K562 (cell line): ENCODE data around the gene DNAJC17. TPM values are rescaled to one million over a fixed set of nuclear protein-coding genes. Genes with fewer than 3 reads are reported as not detected.

Source experiments
- CEBPG ChIP-seq, 3 experiments: fragments of 200-800 bp in 1 of 3; sonication (Bioruptor generic) in 1 of 3; sonication (generic) in 1 of 3; formaldehyde crosslinking in 1 of 3; IDR thresholded peaks in 2 of 3; conservative IDR thresholded peaks in 1 of 3; 2 replicates each; pipeline versions ENCODE4 v1.6.1 to v1.8.0; 2016 to 2022; ENCODE audit warnings: missing compliant biosample characterization in 2 of 3, missing genetic modification characterization in 2 of 3, mild to moderate bottlenecking in 1 of 3, missing genetic modification reagents in 1 of 3
- ESRRA ChIP-seq: fragments of 450-650 bp; IDR thresholded peaks from 2 replicates; pipeline ENCODE4 v1.6.1; 2014; ENCODE audit warnings: low read depth, mild to moderate bottlenecking, moderate library complexity, borderline replicate concordance
- JUND ChIP-seq, 2 experiments: IDR thresholded peaks; 2 replicates in 1 of 2; 3 replicates in 1 of 2; pipeline ENCODE4 v1.6.1; 2011; ENCODE audit warnings: borderline replicate concordance in 2 of 2, low read depth in 2 of 2, low read length in 2 of 2, improper control_type of control experiment in 1 of 2, missing biosample characterization in 1 of 2, missing genetic modification characterization in 1 of 2, missing genetic modification reagents in 1 of 2
- ZNF699 ChIP-seq: fragments of 250-450 bp; sonication (Bioruptor Pico); IDR thresholded peaks from 2 replicates; pipeline ENCODE4 v1.8.0; 2021; ENCODE audit warnings: mild to moderate bottlenecking, moderate library complexity; ENCODE audit not compliant: insufficient replicate concordance
- polyA plus RNA-seq, 8 experiments: library from polyadenylated mRNA; depleted of rRNA in 4 of 8; stranded (reverse) in 5 of 8; unstranded in 3 of 8; fragments of >200 nt; fragmentation: Nextera tagmentation in 2 of 8; fragmentation: Illumina TruSeq in 1 of 8; extraction: Ambion mirVana in 2 of 8; extraction: Trizol in 1 of 8; gene quantifications; 2 replicates each; pipeline versions ENCODE4 v1.2.1 to v1.2.3, GENCODE V29; 2011 to 2014; ENCODE audit warnings: inconsistent platforms in 1 of 8, missing spikeins in 1 of 8
- total RNA-seq, 7 experiments: library from RNA; depleted of rRNA in 6 of 7; stranded (reverse); fragments of >200 nt in 6 of 7; fragmentation: Illumina TruSeq in 2 of 7; extraction: Trizol in 2 of 7; gene quantifications; 2 replicates each; pipeline versions ENCODE4 v1.2.1 to v1.2.3, GENCODE V29; 2011 to 2021; ENCODE audit warnings: low replicate concordance in 1 of 7
- TF ChIP-seq, protein P1 (sequence below): fragments of 450-650 bp; IDR thresholded peaks from 2 replicates; pipeline ENCODE4 v1.6.1; 2016; ENCODE audit warnings: low read depth
- TF ChIP-seq, protein P2 (sequence below): sonication (generic); formaldehyde crosslinking; IDR thresholded peaks from 2 replicates; pipeline ENCODE4 v1.8.1; 2023; ENCODE audit warnings: mild to moderate bottlenecking, missing genetic modification reagents
- TF ChIP-seq, protein P3 (sequence below): fragments of 450-650 bp; IDR thresholded peaks from 2 replicates; pipeline ENCODE4 v1.7.0; 2016; ENCODE audit warnings: borderline replicate concordance
- TF ChIP-seq, protein P4 (sequence below), 2 experiments: fragments of 150-350 bp in 1 of 2; IDR thresholded peaks; 2 replicates each; pipeline ENCODE4 v1.6.1; 2012 to 2016; ENCODE audit warnings: low read depth in 2 of 2, low read length in 2 of 2, mild to moderate bottlenecking in 1 of 2, moderate library complexity in 1 of 2

DNAJC17 gene
- total and polyA plus RNA-seq, 9 of the 15 experiments (the other 6 are each of a cell fraction or from before 2014, with no cell fraction given) = 2.4 to 79.4 (median 44.2) TPM

DNA sequence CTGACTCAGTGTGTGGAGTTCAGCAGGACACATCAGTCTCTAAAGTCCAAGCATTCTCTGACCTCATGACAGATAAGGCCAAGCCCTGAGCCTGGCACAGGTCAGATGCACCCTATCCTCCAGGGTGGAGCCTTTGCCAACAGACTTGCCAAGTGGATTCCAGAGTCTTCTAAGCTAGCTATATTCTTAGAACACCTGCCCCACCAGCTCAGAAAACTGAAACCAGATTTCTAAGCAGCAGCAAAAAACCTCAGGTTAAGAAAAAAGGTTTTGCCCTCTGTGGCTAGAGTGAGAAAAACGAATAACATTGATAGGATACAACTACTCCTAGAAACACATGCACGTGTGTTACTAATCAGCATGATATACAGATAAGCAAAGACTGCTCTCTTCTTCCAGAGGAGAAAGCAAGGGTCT lies 63.8 kb downstream of the DNAJC17 start (continued):
- TF ChIP-seq, protein P1, sequence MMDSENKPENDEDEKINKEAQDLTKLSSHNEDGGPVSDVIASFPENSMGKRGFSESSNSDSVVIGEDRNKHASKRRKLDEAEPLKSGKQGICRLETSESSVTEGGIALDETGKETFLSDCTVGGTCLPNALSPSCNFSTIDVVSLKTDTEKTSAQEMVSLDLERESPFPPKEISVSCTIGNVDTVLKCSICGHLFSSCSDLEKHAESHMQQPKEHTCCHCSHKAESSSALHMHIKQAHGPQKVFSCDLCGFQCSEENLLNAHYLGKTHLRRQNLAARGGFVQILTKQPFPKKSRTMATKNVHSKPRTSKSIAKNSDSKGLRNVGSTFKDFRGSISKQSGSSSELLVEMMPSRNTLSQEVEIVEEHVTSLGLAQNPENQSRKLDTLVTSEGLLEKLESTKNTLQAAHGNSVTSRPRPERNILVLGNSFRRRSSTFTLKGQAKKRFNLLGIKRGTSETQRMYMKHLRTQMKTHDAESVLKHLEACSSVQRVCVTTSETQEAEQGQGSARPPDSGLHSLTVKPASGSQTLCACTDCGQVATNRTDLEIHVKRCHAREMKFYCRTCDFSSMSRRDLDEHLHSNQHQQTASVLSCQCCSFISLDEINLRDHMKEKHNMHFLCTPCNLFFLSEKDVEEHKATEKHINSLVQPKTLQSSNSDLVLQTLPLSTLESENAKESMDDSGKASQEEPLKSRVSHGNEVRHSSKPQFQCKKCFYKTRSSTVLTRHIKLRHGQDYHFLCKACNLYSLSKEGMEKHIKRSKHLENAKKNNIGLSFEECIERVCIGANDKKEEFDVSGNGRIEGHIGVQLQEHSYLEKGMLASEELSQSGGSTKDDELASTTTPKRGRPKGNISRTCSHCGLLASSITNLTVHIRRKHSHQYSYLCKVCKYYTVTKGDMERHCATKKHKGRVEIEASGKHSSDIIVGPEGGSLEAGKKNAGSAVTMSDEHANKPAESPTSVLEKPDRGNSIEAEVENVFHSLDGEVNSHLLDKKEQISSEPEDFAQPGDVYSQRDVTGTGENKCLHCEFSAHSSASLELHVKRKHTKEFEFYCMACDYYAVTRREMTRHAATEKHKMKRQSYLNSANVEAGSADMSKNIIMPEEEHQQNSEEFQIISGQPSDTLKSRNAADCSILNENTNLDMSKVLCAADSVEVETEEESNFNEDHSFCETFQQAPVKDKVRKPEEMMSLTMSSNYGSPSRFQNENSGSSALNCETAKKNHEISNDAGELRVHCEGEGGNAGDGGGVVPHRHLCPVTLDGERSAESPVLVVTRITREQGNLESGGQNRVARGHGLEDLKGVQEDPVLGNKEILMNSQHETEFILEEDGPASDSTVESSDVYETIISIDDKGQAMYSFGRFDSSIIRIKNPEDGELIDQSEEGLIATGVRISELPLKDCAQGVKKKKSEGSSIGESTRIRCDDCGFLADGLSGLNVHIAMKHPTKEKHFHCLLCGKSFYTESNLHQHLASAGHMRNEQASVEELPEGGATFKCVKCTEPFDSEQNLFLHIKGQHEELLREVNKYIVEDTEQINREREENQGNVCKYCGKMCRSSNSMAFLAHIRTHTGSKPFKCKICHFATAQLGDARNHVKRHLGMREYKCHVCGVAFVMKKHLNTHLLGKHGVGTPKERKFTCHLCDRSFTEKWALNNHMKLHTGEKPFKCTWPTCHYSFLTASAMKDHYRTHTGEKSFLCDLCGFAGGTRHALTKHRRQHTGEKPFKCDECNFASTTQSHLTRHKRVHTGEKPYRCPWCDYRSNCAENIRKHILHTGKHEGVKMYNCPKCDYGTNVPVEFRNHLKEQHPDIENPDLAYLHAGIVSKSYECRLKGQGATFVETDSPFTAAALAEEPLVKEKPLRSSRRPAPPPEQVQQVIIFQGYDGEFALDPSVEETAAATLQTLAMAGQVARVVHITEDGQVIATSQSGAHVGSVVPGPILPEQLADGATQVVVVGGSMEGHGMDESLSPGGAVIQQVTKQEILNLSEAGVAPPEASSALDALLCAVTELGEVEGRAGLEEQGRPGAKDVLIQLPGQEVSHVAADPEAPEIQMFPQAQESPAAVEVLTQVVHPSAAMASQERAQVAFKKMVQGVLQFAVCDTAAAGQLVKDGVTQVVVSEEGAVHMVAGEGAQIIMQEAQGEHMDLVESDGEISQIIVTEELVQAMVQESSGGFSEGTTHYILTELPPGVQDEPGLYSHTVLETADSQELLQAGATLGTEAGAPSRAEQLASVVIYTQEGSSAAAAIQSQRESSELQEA = no peak
- TF ChIP-seq JUND (IDR thresholded peaks at IDR 0.05; ENCODE audit: borderline replicate concordance, low read depth, low read length) (no peak), JUND (tag; IDR thresholded peaks at IDR 0.05; ENCODE audit: borderline replicate concordance, low read depth, low read length) (no peak), ESRRA (no peak), CEBPG (CRISPR knock-in tag; IDR thresholded peaks at IDR 0.05) (no peak), CEBPG (tag; conservative IDR thresholded peaks at IDR 0.05 in 1 of 2, IDR thresholded peaks at IDR 0.05 in 1 of 2) (no peak), ZNF699 (CRISPR knock-in tag) (no peak)
- TF ChIP-seq, protein P2, sequence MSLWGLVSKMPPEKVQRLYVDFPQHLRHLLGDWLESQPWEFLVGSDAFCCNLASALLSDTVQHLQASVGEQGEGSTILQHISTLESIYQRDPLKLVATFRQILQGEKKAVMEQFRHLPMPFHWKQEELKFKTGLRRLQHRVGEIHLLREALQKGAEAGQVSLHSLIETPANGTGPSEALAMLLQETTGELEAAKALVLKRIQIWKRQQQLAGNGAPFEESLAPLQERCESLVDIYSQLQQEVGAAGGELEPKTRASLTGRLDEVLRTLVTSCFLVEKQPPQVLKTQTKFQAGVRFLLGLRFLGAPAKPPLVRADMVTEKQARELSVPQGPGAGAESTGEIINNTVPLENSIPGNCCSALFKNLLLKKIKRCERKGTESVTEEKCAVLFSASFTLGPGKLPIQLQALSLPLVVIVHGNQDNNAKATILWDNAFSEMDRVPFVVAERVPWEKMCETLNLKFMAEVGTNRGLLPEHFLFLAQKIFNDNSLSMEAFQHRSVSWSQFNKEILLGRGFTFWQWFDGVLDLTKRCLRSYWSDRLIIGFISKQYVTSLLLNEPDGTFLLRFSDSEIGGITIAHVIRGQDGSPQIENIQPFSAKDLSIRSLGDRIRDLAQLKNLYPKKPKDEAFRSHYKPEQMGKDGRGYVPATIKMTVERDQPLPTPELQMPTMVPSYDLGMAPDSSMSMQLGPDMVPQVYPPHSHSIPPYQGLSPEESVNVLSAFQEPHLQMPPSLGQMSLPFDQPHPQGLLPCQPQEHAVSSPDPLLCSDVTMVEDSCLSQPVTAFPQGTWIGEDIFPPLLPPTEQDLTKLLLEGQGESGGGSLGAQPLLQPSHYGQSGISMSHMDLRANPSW (CRISPR knock-in tag) = no peak
- TF ChIP-seq, protein P3, sequence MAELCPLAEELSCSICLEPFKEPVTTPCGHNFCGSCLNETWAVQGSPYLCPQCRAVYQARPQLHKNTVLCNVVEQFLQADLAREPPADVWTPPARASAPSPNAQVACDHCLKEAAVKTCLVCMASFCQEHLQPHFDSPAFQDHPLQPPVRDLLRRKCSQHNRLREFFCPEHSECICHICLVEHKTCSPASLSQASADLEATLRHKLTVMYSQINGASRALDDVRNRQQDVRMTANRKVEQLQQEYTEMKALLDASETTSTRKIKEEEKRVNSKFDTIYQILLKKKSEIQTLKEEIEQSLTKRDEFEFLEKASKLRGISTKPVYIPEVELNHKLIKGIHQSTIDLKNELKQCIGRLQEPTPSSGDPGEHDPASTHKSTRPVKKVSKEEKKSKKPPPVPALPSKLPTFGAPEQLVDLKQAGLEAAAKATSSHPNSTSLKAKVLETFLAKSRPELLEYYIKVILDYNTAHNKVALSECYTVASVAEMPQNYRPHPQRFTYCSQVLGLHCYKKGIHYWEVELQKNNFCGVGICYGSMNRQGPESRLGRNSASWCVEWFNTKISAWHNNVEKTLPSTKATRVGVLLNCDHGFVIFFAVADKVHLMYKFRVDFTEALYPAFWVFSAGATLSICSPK = no peak
- TF ChIP-seq, protein P4, sequence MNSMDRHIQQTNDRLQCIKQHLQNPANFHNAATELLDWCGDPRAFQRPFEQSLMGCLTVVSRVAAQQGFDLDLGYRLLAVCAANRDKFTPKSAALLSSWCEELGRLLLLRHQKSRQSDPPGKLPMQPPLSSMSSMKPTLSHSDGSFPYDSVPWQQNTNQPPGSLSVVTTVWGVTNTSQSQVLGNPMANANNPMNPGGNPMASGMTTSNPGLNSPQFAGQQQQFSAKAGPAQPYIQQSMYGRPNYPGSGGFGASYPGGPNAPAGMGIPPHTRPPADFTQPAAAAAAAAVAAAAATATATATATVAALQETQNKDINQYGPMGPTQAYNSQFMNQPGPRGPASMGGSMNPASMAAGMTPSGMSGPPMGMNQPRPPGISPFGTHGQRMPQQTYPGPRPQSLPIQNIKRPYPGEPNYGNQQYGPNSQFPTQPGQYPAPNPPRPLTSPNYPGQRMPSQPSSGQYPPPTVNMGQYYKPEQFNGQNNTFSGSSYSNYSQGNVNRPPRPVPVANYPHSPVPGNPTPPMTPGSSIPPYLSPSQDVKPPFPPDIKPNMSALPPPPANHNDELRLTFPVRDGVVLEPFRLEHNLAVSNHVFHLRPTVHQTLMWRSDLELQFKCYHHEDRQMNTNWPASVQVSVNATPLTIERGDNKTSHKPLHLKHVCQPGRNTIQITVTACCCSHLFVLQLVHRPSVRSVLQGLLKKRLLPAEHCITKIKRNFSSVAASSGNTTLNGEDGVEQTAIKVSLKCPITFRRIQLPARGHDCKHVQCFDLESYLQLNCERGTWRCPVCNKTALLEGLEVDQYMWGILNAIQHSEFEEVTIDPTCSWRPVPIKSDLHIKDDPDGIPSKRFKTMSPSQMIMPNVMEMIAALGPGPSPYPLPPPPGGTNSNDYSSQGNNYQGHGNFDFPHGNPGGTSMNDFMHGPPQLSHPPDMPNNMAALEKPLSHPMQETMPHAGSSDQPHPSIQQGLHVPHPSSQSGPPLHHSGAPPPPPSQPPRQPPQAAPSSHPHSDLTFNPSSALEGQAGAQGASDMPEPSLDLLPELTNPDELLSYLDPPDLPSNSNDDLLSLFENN (IDR thresholded peaks at IDR 0.05; ENCODE audit: low read depth in 2 of 2, low read length in 2 of 2) = no peak
